Transverse colon (tissue), 4 donors: ENCODE results near the gene DPYD. TPM values are rescaled to one million over a fixed set of nuclear protein-coding genes. Genes with fewer than 3 reads are reported as not detected.

Experiments
- DNase-seq: peaks from one replicate; pipeline ENCODE4 v3.0.0-alpha.2; 2019
- H3K27ac ChIP-seq, 4 donors: fragments of 200-600 bp; sonication (generic); 2 replicates each; pipeline ENCODE4 v1.5.1; 2016 to 2018; ENCODE audit warnings: inconsistent platforms in 4 of 4
- H3K27me3 ChIP-seq: fragments of 200-600 bp; sonication (generic); 2 replicates; pipeline ENCODE4 v1.5.1; 2017; ENCODE audit warnings: inconsistent platforms
- H3K36me3 ChIP-seq, 4 donors: fragments of 200-600 bp; sonication (generic); 2 replicates each; pipeline ENCODE4 v1.5.1; 2017 to 2019; ENCODE audit warnings: inconsistent platforms in 4 of 4
- H3K4me1 ChIP-seq, 4 donors: fragments of 200-600 bp; sonication (generic); 2 replicates each; pipeline ENCODE4 v1.5.1; 2017 to 2020; ENCODE audit warnings: inconsistent platforms in 4 of 4
- H3K4me3 ChIP-seq, 4 donors: fragments of 200-600 bp; sonication (generic); 1 replicate in 1 of 4; 2 replicates in 3 of 4; pipeline versions ENCODE4 v1.5.1 to v1.6.1; 2017 to 2019; ENCODE audit warnings: inconsistent platforms in 4 of 4
- H3K9me3 ChIP-seq, 2 donors: fragments of 200-600 bp; sonication (generic); 2 replicates each; pipeline ENCODE4 v1.5.1; 2017 to 2019; ENCODE audit warnings: inconsistent platforms in 2 of 2
- CTCF ChIP-seq, 5 experiments: fragments of 200-600 bp in 3 of 5; fragments of 450-650 bp in 2 of 5; sonication (generic) in 3 of 5; IDR thresholded peaks; 1 replicate in 2 of 5; 2 replicates in 3 of 5; pipeline ENCODE4 v1.5.1; 2016 to 2017; ENCODE audit warnings: antibody characterized with exemption in 5 of 5, inconsistent platforms in 3 of 5, mild to moderate bottlenecking in 2 of 5, moderate library complexity in 1 of 5
- EP300 ChIP-seq: sonication (generic); formaldehyde crosslinking; IDR thresholded peaks from one replicate; pipeline ENCODE4 v1.6.1; 2017; ENCODE audit warnings: antibody characterized with exemption, low read depth
- POLR2A ChIP-seq: fragments of 450-650 bp; IDR thresholded peaks from one replicate; pipeline ENCODE4 v1.6.1; 2016; ENCODE audit warnings: antibody characterized with exemption, mild to moderate bottlenecking, moderate library complexity
- POLR2AphosphoS5 ChIP-seq, 3 donors: sonication (generic); formaldehyde crosslinking; IDR thresholded peaks; one replicate each; pipeline ENCODE4 v1.6.1; 2016; ENCODE audit warnings: antibody characterized with exemption in 3 of 3
- WGBS, 2 donors: methylation state at CpG; one replicate each; pipeline ENCODE4 v1.1.5; 2018; ENCODE audit warnings: low coverage in 1 of 2; 5-methylcytosine and 5-hydroxymethylcytosine counted together
- in situ Hi-C, 4 donors: fragments of 200-750 bp; cut with MboI; loops; one replicate each; pipeline versions ENCODE4 v1.15.0 to v1.15.1; 2017; ENCODE audit warnings: low sequenced_read_pairs in 3 of 4, low pct_ligation_motif_present in 1 of 4, low pct_unique_long_range_greater_than_20kb in 1 of 4
- intact Hi-C: fragments of 100-400 bp; cut with DNase I; formaldehyde crosslinking; loops from one replicate; pipeline ENCODE4 v1.15.1; 2023; ENCODE audit warnings: low total_unique reads
- total RNA-seq, 4 donors: library from RNA; depleted of rRNA; stranded (reverse); fragments of >200 nt; gene quantifications; one replicate each; pipeline ENCODE4 v1.1.0, GENCODE V29; 2016

The DPYD gene
- total RNA-seq, 4 donors from 2014 or later: 11.2 to 34.8 (median 26.0) TPM

DNA sequence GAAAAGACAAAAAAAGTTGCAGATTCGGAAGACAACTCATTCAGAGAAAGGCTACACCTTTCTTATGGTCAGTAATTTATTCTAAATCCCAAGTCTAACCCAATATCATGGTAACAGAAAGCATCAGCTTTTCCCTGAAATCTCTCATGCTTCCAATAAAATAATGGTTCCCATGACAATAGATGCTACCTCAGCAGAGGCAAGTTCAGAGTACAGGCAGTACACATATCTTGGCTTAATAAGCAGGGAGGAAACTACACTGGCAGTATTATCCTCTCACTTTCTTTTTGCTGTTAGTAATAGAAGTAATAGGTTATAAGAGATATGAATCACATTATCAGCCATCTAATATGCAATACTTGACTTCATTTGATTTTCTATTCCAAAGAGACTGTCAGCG lies 137.1 kb downstream of the DPYD start:
- WGBS, 2 donors: 85 to 100% methylated on average over 2 of the region's 2 CpGs
- no peaks in the 10 kb centered on the region for H3K9me3 ChIP-seq
- in situ Hi-C loops: no loop called here
- no peak for DNase-seq
- H3K4me1 ChIP-seq: no peaks in the 10 kb centered on the region
- intact Hi-C loops: no loop called here
- TF ChIP-seq CTCF (IDR thresholded peaks at IDR 0.05): no peak
- no peak for TF ChIP-seq POLR2AphosphoS5 (IDR thresholded peaks at IDR 0.05)
- no peak for TF ChIP-seq POLR2A
- no peak for TF ChIP-seq EP300
- no peaks in the 10 kb centered on the region for H3K36me3 ChIP-seq
- H3K4me3 ChIP-seq: no peak overlapping the region
- H3K27ac ChIP-seq: no peak overlapping the region
- no peaks in the 10 kb centered on the region for H3K27me3 ChIP-seq

GRCh38 chr1:97781762-97782337 lies 139.0 kb downstream of the DPYD start:
- in situ Hi-C loops: no loop called here
- DNase-seq: no peak
- TF ChIP-seq POLR2AphosphoS5 (IDR thresholded peaks at IDR 0.05) (no peak), EP300 (no peak), CTCF (IDR thresholded peaks at IDR 0.05) (no peak), POLR2A (no peak)
- intact Hi-C loops: no loop called here
- H3K4me1 ChIP-seq: no peaks in the 10 kb centered on the region
- no peaks in the 10 kb centered on the region for H3K27me3 ChIP-seq
- H3K4me3 ChIP-seq: no peak overlapping the region
- WGBS, 2 donors: 83 to 87% methylated on average over 4 of the region's 4 CpGs
- H3K27ac ChIP-seq: no peak overlapping the region
- no peaks in the 10 kb centered on the region for H3K9me3 ChIP-seq
- H3K36me3 ChIP-seq: no peaks in the 10 kb centered on the region

DNA sequence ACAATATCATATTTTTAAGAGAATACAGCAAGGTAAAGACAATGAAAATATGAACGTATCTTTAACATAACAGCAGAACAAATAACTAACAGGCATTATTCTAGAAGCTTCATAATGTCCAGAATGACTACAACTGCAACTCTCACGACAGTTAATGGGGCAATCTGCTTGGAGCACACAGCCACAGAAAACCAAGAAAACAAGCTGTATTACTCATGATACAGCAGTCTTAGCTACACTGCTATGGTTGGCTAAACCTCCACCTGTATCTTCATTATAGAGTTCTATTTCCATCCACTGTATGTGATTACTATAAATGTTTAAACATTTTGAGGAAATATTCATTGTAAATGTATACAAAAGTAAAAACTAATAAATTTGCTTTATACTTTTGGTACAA lies 139.9 kb downstream of the DPYD start:
- Histone ChIP-seq H3K9me3 (no peaks in the 10 kb centered on the region), H3K27me3 (no peaks in the 10 kb centered on the region), H3K4me3 (no peak overlapping the region), H3K27ac (no peak overlapping the region), H3K36me3 (no peaks in the 10 kb centered on the region), H3K4me1 (no peaks in the 10 kb centered on the region)
- DNase-seq: no peak
- intact Hi-C loops (no loop called here), in situ Hi-C loops (no loop called here)
- WGBS, 2 donors: 77 to 92% methylated on average over 2 of the region's 2 CpGs
- TF ChIP-seq CTCF (IDR thresholded peaks at IDR 0.05): no peak

- no peak for DNase-seq
- Histone ChIP-seq H3K27me3 (no peaks in the 10 kb centered on the region), H3K4me3 (no peak overlapping the region), H3K4me1 (no peaks in the 10 kb centered on the region), H3K9me3 (no peaks in the 10 kb centered on the region), H3K27ac (no peak overlapping the region), H3K36me3 (no peaks in the 10 kb centered on the region)
- TF ChIP-seq EP300 (no peak), POLR2AphosphoS5 (IDR thresholded peaks at IDR 0.05) (no peak), CTCF (IDR thresholded peaks at IDR 0.05) (no peak), POLR2A (no peak)
- intact Hi-C loops (no loop called here), in situ Hi-C loops (no loop called here)
Measured at GRCh38 chr1:97778718-97779117, 142.1 kb downstream of the DPYD start.
